K562 (cell line): ENCODE data around the gene MALAT1. TPM values are rescaled to one million over a fixed set of nuclear protein-coding genes. Genes with fewer than 3 reads are reported as not detected.

Experiments
- ATAC-seq: fragments of 200-7000 bp; cut with Tn5 transposase; 3 replicates; pipeline ENCODE4 v1.9.1; 2020; ENCODE audit warnings: moderate library complexity
- BruUV-seq: library from RNA; stranded (reverse); fragments of 400-500 nt; replicated peaks from 2 replicates; lab custom pipeline; 2021; lab: Mats Ljungman, UMichigan
- CTCF ChIA-PET: fragments of 300-600 bp; formaldehyde crosslinking; extraction: SDS; loops from one replicate; lab custom pipeline; 2021; ENCODE audit warnings: low intra/inter-chr PET ratio; lab: Yijun Ruan, JAX
- POLR2A ChIA-PET: fragments of 300-600, 350-650 bp; sonication (Branson Sonifier 250); formaldehyde crosslinking; extraction: SDS; loops from one replicate; lab custom pipeline; 2021; ENCODE audit warnings: antibody characterized with exemption, inconsistent platforms; lab: Yijun Ruan, JAX
- DNase-seq, 4 experiments: peaks; one replicate each; pipeline versions ENCODE4 v3.0.0 to v3.0.0-alpha.2; 2011 to 2018; ENCODE audit warnings: low spot score in 3 of 4, mixed read lengths in 3 of 4; ENCODE audit errors: extremely low read depth in 1 of 4
- FAIRE-seq: peaks from 2 replicates; lab custom pipeline; 2011; peaks lifted over from hg19 to GRCh38; lab: Jason Lieb, UNC
- H2AFZ ChIP-seq: 2 replicates; pipeline ENCODE4 v1.6.0; 2011; ENCODE audit warnings: low read depth, low read length, control low read depth, inconsistent platforms
- H3K27ac ChIP-seq: fragments of 200-600 bp; 3 replicates; pipeline ENCODE4 v1.8.0; 2011; ENCODE audit warnings: low read depth, mild to moderate bottlenecking, control low read depth, inconsistent platforms, low read length, moderate library complexity, mixed read lengths; ENCODE audit errors: extremely low read depth
- H3K27me3 ChIP-seq, 2 experiments: fragments of 300-600 bp in 1 of 2; 2 replicates in 1 of 2; 3 replicates in 1 of 2; pipeline versions ENCODE4 v1.6.0 to v1.8.0; 2011; ENCODE audit warnings: inconsistent platforms in 2 of 2, low read length in 2 of 2, mild to moderate bottlenecking in 1 of 2, mixed read lengths in 1 of 2, moderate library complexity in 1 of 2; ENCODE audit not compliant: control insufficient read depth in 2 of 2, insufficient read depth in 2 of 2
- H3K36me3 ChIP-seq: fragments of 300-600 bp; 3 replicates; pipeline ENCODE4 v1.8.0; 2011; ENCODE audit warnings: mild to moderate bottlenecking, low read length, inconsistent platforms; ENCODE audit not compliant: control insufficient read depth, insufficient read depth
- H3K4me1 ChIP-seq, 2 experiments: fragments of 200-600 bp in 1 of 2; replicated peaks in 1 of 2; 2 replicates in 1 of 2; 3 replicates in 1 of 2; pipeline versions ENCODE4 v1.5.1 to v1.8.0; 2011; ENCODE audit warnings: inconsistent platforms in 2 of 2, low read length in 2 of 2, mild to moderate bottlenecking in 1 of 2, mixed read lengths in 1 of 2, moderate library complexity in 1 of 2; ENCODE audit not compliant: control insufficient read depth in 2 of 2, insufficient read depth in 2 of 2
- H3K4me2 ChIP-seq: 2 replicates; pipeline ENCODE4 v1.6.1; 2011; ENCODE audit warnings: low read length, control low read depth, inconsistent platforms, mixed read lengths; ENCODE audit not compliant: insufficient read depth
- H3K4me3 ChIP-seq: fragments of 200-600 bp; sonication (generic), shearing (Covaris generic); 2 replicates; pipeline ENCODE4 v1.5.1; 2016; ENCODE audit warnings: control low read depth, inconsistent platforms
- H3K79me2 ChIP-seq: fragments of 200-600 bp; 3 replicates; pipeline ENCODE4 v1.8.0; 2011; ENCODE audit warnings: low read length, inconsistent platforms; ENCODE audit not compliant: control insufficient read depth, insufficient read depth
- H3K9ac ChIP-seq, 2 experiments: 2 replicates each; pipeline versions ENCODE4 v1.6.0 to v1.6.1; 2011; ENCODE audit warnings: low read depth in 2 of 2, low read length in 2 of 2, control low read depth in 1 of 2, inconsistent platforms in 1 of 2, mild to moderate bottlenecking in 1 of 2, mixed read lengths in 1 of 2; ENCODE audit not compliant: insufficient read depth in 1 of 2
- H3K9me1 ChIP-seq: one replicate; pipeline ENCODE4 v1.6.0; 2011; ENCODE audit warnings: inconsistent platforms, mild to moderate bottlenecking, low read length, moderate library complexity; ENCODE audit not compliant: control insufficient read depth, insufficient read depth
- H3K9me3 ChIP-seq: replicated peaks from 2 replicates; pipeline ENCODE4 v1.5.1; 2011; ENCODE audit warnings: low read depth, low read length, inconsistent platforms; ENCODE audit not compliant: control insufficient read depth, insufficient read depth
- H4K20me1 ChIP-seq: replicated peaks from 2 replicates; pipeline ENCODE4 v1.6.1; 2011; ENCODE audit warnings: low read length, inconsistent platforms, mixed read lengths; ENCODE audit not compliant: control insufficient read depth, insufficient read depth
- ESRRA ChIP-seq: fragments of 450-650 bp; IDR thresholded peaks from 2 replicates; pipeline ENCODE4 v1.6.1; 2014; ENCODE audit warnings: low read depth, mild to moderate bottlenecking, moderate library complexity, borderline replicate concordance
- GATAD2B ChIP-seq: fragments of 450-650 bp; IDR thresholded peaks from 2 replicates; pipeline ENCODE4 v1.6.1; 2017; ENCODE audit warnings: mild to moderate bottlenecking, borderline replicate concordance
- MEIS2 ChIP-seq: fragments of 450-650 bp; IDR thresholded peaks from 2 replicates; pipeline ENCODE4 v1.6.1; 2014; ENCODE audit warnings: mild to moderate bottlenecking; ENCODE audit not compliant: partially characterized antibody
- NONO ChIP-seq, 2 experiments: fragments of 200-400 bp in 1 of 2; fragments of 450-650 bp in 1 of 2; formaldehyde crosslinking in 1 of 2; IDR thresholded peaks; 2 replicates each; pipeline ENCODE4 v1.6.1; 2017; ENCODE audit warnings: low read depth in 2 of 2, mild to moderate bottlenecking in 2 of 2, moderate library complexity in 2 of 2, low read length in 1 of 2
- TBP ChIP-seq: optimal IDR thresholded peaks from 2 replicates; pipeline ENCODE3; 2011; ENCODE audit warnings: low read depth, low read length, improper control_type of control experiment
- ZFPM2 ChIP-seq: fragments of 250-450 bp; sonication (Bioruptor Pico); IDR thresholded peaks from 2 replicates; pipeline ENCODE4 v1.5.1; 2022; ENCODE audit warnings: mild to moderate bottlenecking
- ZNF764 ChIP-seq: fragments of 250-450 bp; sonication (Bioruptor Pico); IDR thresholded peaks from 2 replicates; pipeline ENCODE4 v1.4.0; 2020; ENCODE audit warnings: low read depth, mild to moderate bottlenecking, moderate library complexity
- WGBS: fragments of 100-300 bp; shearing (Covaris generic); methylation state at CpG from one replicate; pipeline ENCODE4 v1.1.6; 2016; ENCODE audit warnings: low coverage, mixed read lengths; ENCODE audit not compliant: insufficient coverage; ENCODE audit errors: missing lambda C conversion rate; 5-methylcytosine and 5-hydroxymethylcytosine counted together
- in situ Hi-C: fragments of 300-500 bp; cut with MboI; formaldehyde crosslinking; loops from 4 replicates; pipeline ENCODE4 v1.15.0; 2018; ENCODE audit warnings: inconsistent platforms, mixed read lengths
- intact Hi-C: fragments of 100-400 bp; cut with micrococcal nuclease; formaldehyde crosslinking; loops from 2 replicates; pipeline ENCODE4 v1.14.2; 2022
- polyA plus RNA-seq, 8 experiments: library from polyadenylated mRNA; depleted of rRNA in 4 of 8; stranded (reverse) in 5 of 8; unstranded in 3 of 8; fragments of >200 nt; fragmentation: Nextera tagmentation in 2 of 8; fragmentation: Illumina TruSeq in 1 of 8; extraction: Ambion mirVana in 2 of 8; extraction: Trizol in 1 of 8; gene quantifications; 2 replicates each; pipeline versions ENCODE4 v1.2.1 to v1.2.3, GENCODE V29; 2011 to 2014; ENCODE audit warnings: inconsistent platforms in 1 of 8, missing spikeins in 1 of 8
- total RNA-seq, 7 experiments: library from RNA; depleted of rRNA in 6 of 7; stranded (reverse); fragments of >200 nt in 6 of 7; fragmentation: Illumina TruSeq in 2 of 7; extraction: Trizol in 2 of 7; gene quantifications; 2 replicates each; pipeline versions ENCODE4 v1.2.1 to v1.2.3, GENCODE V29; 2011 to 2021; ENCODE audit warnings: low replicate concordance in 1 of 7
- TF ChIP-seq, protein P1 (sequence below): fragments of 250-450 bp; sonication (Bioruptor Pico); IDR thresholded peaks from 2 replicates; pipeline ENCODE4 v1.9.0; 2021; ENCODE audit warnings: mild to moderate bottlenecking, inconsistent platforms
- TF ChIP-seq, protein P2 (sequence below), 2 experiments: fragments of 200-800 bp in 1 of 2; sonication (Bioruptor generic) in 1 of 2; sonication (generic) in 1 of 2; formaldehyde crosslinking in 1 of 2; IDR thresholded peaks in 1 of 2; conservative IDR thresholded peaks in 1 of 2; 2 replicates each; pipeline versions ENCODE4 v1.5.0 to v1.6.1; 2016 to 2020; ENCODE audit warnings: missing compliant biosample characterization in 1 of 2, missing genetic modification characterization in 1 of 2, missing genetic modification reagents in 1 of 2
- TF ChIP-seq, protein P3 (sequence below), 3 experiments: IDR thresholded peaks in 2 of 3; conservative IDR thresholded peaks in 1 of 3; 2 replicates each; pipeline ENCODE4 v1.5.1; 2011 to 2012; ENCODE audit warnings: low read length in 3 of 3, mild to moderate bottlenecking in 3 of 3, control low read depth in 2 of 3, improper control_type of control experiment in 1 of 3, inconsistent platforms in 1 of 3, low read depth in 1 of 3, mixed read lengths in 1 of 3, moderate library complexity in 1 of 3; ENCODE audit not compliant: insufficient read depth in 2 of 3

The MALAT1 gene
- total and polyA plus RNA-seq, 9 of the 15 experiments (the other 6 are each of a cell fraction or from before 2014, with no cell fraction given) = 363 to 8,715 (median 2,351) TPM

DNA sequence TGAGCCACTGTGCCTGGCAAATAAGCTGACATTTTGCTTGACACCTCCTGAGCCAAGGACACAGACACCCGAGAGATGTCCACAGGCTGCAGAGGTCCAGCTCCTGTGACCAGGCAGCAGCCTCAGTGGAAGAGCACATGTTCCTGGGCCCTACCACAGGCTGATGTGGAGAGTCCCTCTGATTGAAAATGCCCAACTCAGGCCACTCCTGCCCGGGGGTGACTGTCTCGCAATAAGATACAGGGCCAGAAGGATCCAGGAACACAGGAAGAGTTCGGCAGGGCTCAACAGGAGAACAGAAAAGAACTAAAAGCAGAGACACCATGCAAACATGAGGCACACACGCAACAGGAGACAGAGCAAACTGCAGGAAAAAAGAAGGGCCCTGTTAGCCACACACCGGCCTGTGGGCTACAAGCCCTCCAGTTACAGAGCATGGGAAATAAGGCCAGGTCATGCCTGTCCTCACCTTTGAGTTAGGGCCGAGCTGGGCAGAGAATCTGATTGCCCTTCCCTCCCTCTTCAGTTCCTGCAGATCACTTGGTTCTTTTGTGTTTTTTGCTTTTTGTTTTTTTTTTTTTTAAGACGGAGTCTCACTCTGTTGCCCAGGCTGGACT, 28.3 kb upstream of the MALAT1 start (continued):
- TF ChIP-seq, protein P1, sequence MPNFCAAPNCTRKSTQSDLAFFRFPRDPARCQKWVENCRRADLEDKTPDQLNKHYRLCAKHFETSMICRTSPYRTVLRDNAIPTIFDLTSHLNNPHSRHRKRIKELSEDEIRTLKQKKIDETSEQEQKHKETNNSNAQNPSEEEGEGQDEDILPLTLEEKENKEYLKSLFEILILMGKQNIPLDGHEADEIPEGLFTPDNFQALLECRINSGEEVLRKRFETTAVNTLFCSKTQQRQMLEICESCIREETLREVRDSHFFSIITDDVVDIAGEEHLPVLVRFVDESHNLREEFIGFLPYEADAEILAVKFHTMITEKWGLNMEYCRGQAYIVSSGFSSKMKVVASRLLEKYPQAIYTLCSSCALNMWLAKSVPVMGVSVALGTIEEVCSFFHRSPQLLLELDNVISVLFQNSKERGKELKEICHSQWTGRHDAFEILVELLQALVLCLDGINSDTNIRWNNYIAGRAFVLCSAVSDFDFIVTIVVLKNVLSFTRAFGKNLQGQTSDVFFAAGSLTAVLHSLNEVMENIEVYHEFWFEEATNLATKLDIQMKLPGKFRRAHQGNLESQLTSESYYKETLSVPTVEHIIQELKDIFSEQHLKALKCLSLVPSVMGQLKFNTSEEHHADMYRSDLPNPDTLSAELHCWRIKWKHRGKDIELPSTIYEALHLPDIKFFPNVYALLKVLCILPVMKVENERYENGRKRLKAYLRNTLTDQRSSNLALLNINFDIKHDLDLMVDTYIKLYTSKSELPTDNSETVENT (CRISPR knock-in tag) = no peak
- TF ChIP-seq, protein P2, sequence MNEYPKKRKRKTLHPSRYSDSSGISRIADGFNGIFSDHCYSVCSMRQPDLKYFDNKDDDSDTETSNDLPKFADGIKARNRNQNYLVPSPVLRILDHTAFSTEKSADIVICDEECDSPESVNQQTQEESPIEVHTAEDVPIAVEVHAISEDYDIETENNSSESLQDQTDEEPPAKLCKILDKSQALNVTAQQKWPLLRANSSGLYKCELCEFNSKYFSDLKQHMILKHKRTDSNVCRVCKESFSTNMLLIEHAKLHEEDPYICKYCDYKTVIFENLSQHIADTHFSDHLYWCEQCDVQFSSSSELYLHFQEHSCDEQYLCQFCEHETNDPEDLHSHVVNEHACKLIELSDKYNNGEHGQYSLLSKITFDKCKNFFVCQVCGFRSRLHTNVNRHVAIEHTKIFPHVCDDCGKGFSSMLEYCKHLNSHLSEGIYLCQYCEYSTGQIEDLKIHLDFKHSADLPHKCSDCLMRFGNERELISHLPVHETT (CRISPR knock-in tag; conservative IDR thresholded peaks at IDR 0.05 in 1 of 2, IDR thresholded peaks at IDR 0.05 in 1 of 2) = 0 out of 4 replicates have a peak, but pooled peaks of 1 of the 2 experiments have one; percentile 34

DNA sequence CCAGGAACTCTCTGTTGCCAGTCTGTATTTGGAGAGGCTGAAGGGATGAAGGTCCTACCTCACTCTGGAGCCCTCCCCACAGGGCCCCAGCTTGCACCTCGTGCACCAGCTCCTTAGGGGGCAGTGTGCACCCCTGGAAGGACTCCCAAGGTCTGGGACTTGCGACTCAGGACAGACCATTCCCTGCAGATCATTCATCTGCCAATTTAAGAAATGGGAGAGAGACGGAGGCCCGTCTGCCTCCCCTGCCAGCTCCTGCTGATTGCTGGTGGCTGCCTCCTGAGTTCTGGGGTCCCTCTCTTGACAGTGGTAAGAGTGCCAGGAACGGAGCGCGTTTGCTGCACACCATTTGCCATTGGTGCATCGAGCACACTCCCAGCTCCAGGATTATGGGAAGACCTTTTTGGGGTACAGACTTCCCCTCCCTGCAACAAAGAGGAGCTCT, 27.4 kb upstream of the MALAT1 start:
- Histone ChIP-seq H3K27ac (peak overlapping the region; percentile 96), H3K9ac (peak overlapping the region; percentile 89 to 93), H3K4me2 (peak overlapping the region; percentile 95), H3K9me1 (no peaks in the 10 kb centered on the region), H2AFZ (peak overlapping the region; percentile 29; the same call in 1 of the 2 replicates), H3K4me3 (peak overlapping the region; percentile 42), H3K36me3 (peaks cover 9% of the 10 kb centered on the region; the same call in 1 of the 3 replicates), H3K9me3 (no peaks in the 10 kb centered on the region), H3K79me2 (peaks cover 67% of the 10 kb centered on the region), H3K4me1 (peaks cover 39 to 56% of the 10 kb centered on the region in 2 experiments), H3K27me3 (no peaks in the 10 kb centered on the region), H4K20me1 (no peaks in the 10 kb centered on the region; the same call in 1 of the 2 replicates)
- in situ Hi-C loops (loop anchor here (5.0 kb wide), 1 partner anchor 36 kb away; no protein-coding TSS in a partner anchor), intact Hi-C loops (loop anchor here (1.0 to 5.0 kb wide), 3 partner anchors 39 to 105 kb away; partner anchors contain the start of genes FAM89B and ZNRD2)
- ChIA-PET POLR2A (interaction anchor here (0.6 to 26.0 kb wide), 21 partner anchors 10 to 354 kb away, joined by 3 to 2118 read pairs (median 6); partner anchors contain the start of genes MALAT1, NEAT1, SCYL1 and SLC25A45), CTCF (interaction anchor here (1.0 to 1.3 kb wide), 3 partner anchors 36 to 39 kb away, joined by 3 to 6 read pairs (median 5); no protein-coding TSS in a partner anchor)
- ATAC-seq (peak; percentile 88), DNase-seq (peak; percentile 63 to 91 (median 77)), FAIRE-seq (peak; percentile 77)
- TSS peak; percentile 71 for BruUV-seq
- WGBS = 9% methylated on average over 7 of the region's 8 CpGs
- TF ChIP-seq MEIS2 (peak; percentile 60), ESRRA (peak; percentile 21; the same call in 1 of the 2 replicates), GATAD2B (no peak), ZNF764 (0 out of 2 replicates have a peak, but pooled peaks have one; percentile 35), NONO (IDR thresholded peaks at IDR 0.05; ENCODE audit: low read depth in 2 of 2, low read length in 1 of 2) (no peak), ZFPM2 (CRISPR knock-in tag) (no peak), TBP (peak; percentile 35)
- TF ChIP-seq, protein P3, sequence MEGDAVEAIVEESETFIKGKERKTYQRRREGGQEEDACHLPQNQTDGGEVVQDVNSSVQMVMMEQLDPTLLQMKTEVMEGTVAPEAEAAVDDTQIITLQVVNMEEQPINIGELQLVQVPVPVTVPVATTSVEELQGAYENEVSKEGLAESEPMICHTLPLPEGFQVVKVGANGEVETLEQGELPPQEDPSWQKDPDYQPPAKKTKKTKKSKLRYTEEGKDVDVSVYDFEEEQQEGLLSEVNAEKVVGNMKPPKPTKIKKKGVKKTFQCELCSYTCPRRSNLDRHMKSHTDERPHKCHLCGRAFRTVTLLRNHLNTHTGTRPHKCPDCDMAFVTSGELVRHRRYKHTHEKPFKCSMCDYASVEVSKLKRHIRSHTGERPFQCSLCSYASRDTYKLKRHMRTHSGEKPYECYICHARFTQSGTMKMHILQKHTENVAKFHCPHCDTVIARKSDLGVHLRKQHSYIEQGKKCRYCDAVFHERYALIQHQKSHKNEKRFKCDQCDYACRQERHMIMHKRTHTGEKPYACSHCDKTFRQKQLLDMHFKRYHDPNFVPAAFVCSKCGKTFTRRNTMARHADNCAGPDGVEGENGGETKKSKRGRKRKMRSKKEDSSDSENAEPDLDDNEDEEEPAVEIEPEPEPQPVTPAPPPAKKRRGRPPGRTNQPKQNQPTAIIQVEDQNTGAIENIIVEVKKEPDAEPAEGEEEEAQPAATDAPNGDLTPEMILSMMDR (IDR thresholded peaks at IDR 0.05 in 2 of 3, conservative IDR thresholded peaks at IDR 0.05 in 1 of 3; ENCODE audit: insufficient read depth in 2 of 3, low read depth in 1 of 3, low read length in 3 of 3) = peak; percentile 81 to 94 (median 94)
